ENCODE measurements around the gene TMEM37.

GRCh38 chr2:119383410-119384140, 48.1 kb upstream of the TMEM37 start:
- TF ChIP-seq CTCF (conservative IDR thresholded peaks at IDR 0.05 in 1 of 2, IDR thresholded peaks at IDR 0.05 in 1 of 2; ENCODE audit: extremely low read depth in 1 of 2, insufficient read depth in 1 of 2, low read depth in 1 of 2, low read length in 2 of 2) = no peak
- TF ChIP-seq EZH2 (IDR thresholded peaks at IDR 0.05; ENCODE audit: borderline replicate concordance, low read length) = no peak
